ENCODE data around the gene MFSD11.

DNA sequence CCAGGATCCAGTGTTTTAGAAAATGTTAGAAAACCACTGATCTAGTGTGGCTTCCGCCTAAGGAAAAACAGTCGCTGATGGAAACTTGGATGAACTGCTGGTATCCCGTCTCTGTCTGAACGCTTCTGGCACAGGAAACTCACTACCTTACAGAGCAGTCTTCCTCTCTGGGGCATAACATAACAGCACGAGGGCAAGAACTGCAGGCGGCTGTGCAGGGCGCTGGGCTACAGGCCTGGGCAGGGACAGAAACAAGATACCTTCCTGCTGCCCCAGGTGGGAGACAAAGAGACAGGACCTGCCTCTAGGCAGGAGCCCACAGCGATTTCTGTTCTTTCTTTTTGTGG, 37.7 kb upstream of the MFSD11 start:
- TF ChIP-seq, protein P1, sequence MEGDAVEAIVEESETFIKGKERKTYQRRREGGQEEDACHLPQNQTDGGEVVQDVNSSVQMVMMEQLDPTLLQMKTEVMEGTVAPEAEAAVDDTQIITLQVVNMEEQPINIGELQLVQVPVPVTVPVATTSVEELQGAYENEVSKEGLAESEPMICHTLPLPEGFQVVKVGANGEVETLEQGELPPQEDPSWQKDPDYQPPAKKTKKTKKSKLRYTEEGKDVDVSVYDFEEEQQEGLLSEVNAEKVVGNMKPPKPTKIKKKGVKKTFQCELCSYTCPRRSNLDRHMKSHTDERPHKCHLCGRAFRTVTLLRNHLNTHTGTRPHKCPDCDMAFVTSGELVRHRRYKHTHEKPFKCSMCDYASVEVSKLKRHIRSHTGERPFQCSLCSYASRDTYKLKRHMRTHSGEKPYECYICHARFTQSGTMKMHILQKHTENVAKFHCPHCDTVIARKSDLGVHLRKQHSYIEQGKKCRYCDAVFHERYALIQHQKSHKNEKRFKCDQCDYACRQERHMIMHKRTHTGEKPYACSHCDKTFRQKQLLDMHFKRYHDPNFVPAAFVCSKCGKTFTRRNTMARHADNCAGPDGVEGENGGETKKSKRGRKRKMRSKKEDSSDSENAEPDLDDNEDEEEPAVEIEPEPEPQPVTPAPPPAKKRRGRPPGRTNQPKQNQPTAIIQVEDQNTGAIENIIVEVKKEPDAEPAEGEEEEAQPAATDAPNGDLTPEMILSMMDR (IDR thresholded peaks at IDR 0.05), result no peak
- no peak for TF ChIP-seq POLR2AphosphoS5 (IDR thresholded peaks at IDR 0.05; ENCODE audit: low read depth, low read length)
- TF ChIP-seq SIN3A (IDR thresholded peaks at IDR 0.05; ENCODE audit: borderline replicate concordance, insufficient read depth, low read depth, low read length), result no peak
- TF ChIP-seq, protein P2, sequence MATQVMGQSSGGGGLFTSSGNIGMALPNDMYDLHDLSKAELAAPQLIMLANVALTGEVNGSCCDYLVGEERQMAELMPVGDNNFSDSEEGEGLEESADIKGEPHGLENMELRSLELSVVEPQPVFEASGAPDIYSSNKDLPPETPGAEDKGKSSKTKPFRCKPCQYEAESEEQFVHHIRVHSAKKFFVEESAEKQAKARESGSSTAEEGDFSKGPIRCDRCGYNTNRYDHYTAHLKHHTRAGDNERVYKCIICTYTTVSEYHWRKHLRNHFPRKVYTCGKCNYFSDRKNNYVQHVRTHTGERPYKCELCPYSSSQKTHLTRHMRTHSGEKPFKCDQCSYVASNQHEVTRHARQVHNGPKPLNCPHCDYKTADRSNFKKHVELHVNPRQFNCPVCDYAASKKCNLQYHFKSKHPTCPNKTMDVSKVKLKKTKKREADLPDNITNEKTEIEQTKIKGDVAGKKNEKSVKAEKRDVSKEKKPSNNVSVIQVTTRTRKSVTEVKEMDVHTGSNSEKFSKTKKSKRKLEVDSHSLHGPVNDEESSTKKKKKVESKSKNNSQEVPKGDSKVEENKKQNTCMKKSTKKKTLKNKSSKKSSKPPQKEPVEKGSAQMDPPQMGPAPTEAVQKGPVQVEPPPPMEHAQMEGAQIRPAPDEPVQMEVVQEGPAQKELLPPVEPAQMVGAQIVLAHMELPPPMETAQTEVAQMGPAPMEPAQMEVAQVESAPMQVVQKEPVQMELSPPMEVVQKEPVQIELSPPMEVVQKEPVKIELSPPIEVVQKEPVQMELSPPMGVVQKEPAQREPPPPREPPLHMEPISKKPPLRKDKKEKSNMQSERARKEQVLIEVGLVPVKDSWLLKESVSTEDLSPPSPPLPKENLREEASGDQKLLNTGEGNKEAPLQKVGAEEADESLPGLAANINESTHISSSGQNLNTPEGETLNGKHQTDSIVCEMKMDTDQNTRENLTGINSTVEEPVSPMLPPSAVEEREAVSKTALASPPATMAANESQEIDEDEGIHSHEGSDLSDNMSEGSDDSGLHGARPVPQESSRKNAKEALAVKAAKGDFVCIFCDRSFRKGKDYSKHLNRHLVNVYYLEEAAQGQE (IDR thresholded peaks at IDR 0.05; ENCODE audit: insufficient read depth in 1 of 2, low read depth in 2 of 2, low read length in 1 of 2), result no peak
- no peak for TF ChIP-seq TCF7L2 (IDR thresholded peaks at IDR 0.05; ENCODE audit: low read depth, low read length)

Data from Panc1 (cell line).